ENCODE results near the gene PACRG. TPM values are rescaled to one million over a fixed set of nuclear protein-coding genes. Genes with fewer than 3 reads are reported as not detected.

The PACRG gene
- total and polyA plus RNA-seq, 2 donors from 2014 or later: 7.4 to 20.0 TPM

DNA sequence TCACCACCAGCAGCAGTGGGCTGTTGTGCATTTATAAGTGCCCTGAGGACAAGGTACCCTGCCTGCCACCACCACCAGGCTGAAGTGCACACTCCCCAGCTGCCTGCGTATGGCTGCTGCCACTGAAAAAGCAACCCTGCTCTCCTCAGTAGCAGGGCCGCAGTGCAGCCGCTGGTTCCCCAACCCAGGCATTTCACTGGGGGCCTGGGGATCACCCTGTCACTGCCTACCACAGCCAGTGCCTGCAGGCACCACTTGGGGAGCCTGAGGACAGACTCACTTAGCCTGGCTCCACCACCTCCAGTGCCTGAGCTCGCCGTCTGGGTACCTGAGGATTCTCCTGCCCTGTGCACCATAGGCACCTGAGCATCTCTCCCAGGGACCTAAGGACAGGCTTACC is 215.6 kb downstream of the PACRG start:
- FAIRE-seq: no peak
- Histone ChIP-seq H3K4me1 (ENCODE audit: control insufficient read depth in 2 of 3, insufficient read depth in 2 of 3, low read depth in 1 of 3, low read length in 3 of 3) (no peaks in the 10 kb centered on the region), H3K27me3 (ENCODE audit: control insufficient read depth, insufficient read depth, low read length) (no peaks in the 10 kb centered on the region), H3K9me3 (ENCODE audit: control insufficient read depth in 2 of 3, insufficient read depth in 1 of 3, low read length in 3 of 3) (no peaks in the 10 kb centered on the region), H3K9ac (ENCODE audit: low read length in 3 of 3) (no peak overlapping the region), H3K36me3 (ENCODE audit: control insufficient read depth in 2 of 3, insufficient read depth in 3 of 3, low read length in 3 of 3) (no peaks in the 10 kb centered on the region), H3K27ac (ENCODE audit: low read depth in 2 of 2, low read length in 2 of 2) (no peak overlapping the region), H3K4me3 (ENCODE audit: low read length in 3 of 3) (no peak overlapping the region)
- intact Hi-C loops (cut with DNase I): no loop called here
- DNase-seq: no peak
- TF ChIP-seq, protein P1, sequence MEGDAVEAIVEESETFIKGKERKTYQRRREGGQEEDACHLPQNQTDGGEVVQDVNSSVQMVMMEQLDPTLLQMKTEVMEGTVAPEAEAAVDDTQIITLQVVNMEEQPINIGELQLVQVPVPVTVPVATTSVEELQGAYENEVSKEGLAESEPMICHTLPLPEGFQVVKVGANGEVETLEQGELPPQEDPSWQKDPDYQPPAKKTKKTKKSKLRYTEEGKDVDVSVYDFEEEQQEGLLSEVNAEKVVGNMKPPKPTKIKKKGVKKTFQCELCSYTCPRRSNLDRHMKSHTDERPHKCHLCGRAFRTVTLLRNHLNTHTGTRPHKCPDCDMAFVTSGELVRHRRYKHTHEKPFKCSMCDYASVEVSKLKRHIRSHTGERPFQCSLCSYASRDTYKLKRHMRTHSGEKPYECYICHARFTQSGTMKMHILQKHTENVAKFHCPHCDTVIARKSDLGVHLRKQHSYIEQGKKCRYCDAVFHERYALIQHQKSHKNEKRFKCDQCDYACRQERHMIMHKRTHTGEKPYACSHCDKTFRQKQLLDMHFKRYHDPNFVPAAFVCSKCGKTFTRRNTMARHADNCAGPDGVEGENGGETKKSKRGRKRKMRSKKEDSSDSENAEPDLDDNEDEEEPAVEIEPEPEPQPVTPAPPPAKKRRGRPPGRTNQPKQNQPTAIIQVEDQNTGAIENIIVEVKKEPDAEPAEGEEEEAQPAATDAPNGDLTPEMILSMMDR (IDR thresholded peaks at IDR 0.05; ENCODE audit: borderline replicate concordance, extremely low read depth, insufficient read depth): no peak

DNA sequence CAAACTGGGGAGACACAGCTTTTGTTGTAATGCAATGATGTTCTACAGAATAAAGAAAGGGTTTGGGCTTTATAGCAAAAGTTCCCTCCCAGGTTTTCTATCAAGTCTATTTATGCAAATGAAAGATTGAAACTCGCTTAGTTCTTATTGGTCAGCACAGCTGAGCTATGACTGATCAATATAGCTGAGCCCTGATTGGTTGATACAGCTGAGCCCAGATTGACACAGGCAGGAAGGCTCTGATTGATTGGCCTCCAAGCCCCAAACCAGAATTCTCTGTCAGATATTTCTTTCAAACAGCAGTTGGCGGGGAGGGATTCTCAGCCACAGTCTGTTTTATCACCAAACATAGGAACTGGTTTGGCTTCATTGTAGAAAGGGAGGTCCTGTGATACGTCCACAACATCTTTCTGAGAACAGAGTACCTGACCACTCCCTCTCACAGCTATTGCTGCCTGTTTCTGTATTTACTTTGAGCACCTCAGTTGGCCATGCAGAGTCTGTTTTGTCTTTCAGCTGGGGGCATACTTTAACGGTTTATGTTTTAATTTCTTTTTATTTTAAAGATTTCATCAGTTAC is 223.5 kb downstream of the PACRG start:
- intact Hi-C loops (cut with DNase I): no loop called here
- Histone ChIP-seq H3K36me3 (ENCODE audit: control insufficient read depth in 2 of 3, insufficient read depth in 3 of 3, low read length in 3 of 3) (no peaks in the 10 kb centered on the region), H3K27me3 (ENCODE audit: control insufficient read depth, insufficient read depth, low read length) (no peaks in the 10 kb centered on the region), H3K4me3 (ENCODE audit: low read length in 3 of 3) (no peak overlapping the region), H3K9me3 (ENCODE audit: control insufficient read depth in 2 of 3, insufficient read depth in 1 of 3, low read length in 3 of 3) (no peaks in the 10 kb centered on the region), H3K27ac (ENCODE audit: low read depth in 2 of 2, low read length in 2 of 2) (no peak overlapping the region), H3K9ac (ENCODE audit: low read length in 3 of 3) (no peak overlapping the region), H3K4me1 (ENCODE audit: control insufficient read depth in 2 of 3, insufficient read depth in 2 of 3, low read depth in 1 of 3, low read length in 3 of 3) (no peaks in the 10 kb centered on the region)
- DNase-seq (no peak), FAIRE-seq (no peak)
- TF ChIP-seq, protein P1 (IDR thresholded peaks at IDR 0.05; ENCODE audit: borderline replicate concordance, extremely low read depth, insufficient read depth): no peak

DNA sequence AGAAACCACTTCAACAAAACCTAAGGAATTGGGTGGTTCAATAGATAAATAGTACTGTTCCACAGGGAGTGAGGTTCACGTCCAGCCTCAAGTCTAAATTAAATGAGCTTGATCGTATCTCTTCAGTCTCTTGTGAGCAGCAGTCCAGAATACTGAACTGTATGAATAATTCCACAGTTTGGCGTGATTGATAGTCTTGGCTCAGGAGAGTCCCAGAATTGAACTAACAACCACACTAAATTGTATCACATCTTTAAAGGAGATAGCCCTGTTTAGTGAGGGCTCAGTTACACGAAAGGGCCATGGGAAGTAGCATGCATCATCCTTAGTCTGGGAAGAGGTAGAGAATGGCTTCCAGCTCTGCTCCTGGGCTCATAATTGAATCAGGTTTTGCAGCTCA is 224.6 kb downstream of the PACRG start:
- intact Hi-C loops (cut with DNase I): no loop called here
- DNase-seq (no peak), FAIRE-seq (no peak)
- no peaks in the 10 kb centered on the region for H3K36me3 ChIP-seq (ENCODE audit: control insufficient read depth in 2 of 3, insufficient read depth in 3 of 3, low read length in 3 of 3)
- TF ChIP-seq, protein P1 (IDR thresholded peaks at IDR 0.05; ENCODE audit: borderline replicate concordance, extremely low read depth, insufficient read depth): no peak
- no peaks in the 10 kb centered on the region for H3K9me3 ChIP-seq (ENCODE audit: control insufficient read depth in 2 of 3, insufficient read depth in 1 of 3, low read length in 3 of 3)
- no peaks in the 10 kb centered on the region for H3K27me3 ChIP-seq (ENCODE audit: control insufficient read depth, insufficient read depth, low read length)
- H3K27ac ChIP-seq (ENCODE audit: low read depth in 2 of 2, low read length in 2 of 2): no peak overlapping the region
- H3K4me3 ChIP-seq (ENCODE audit: low read length in 3 of 3): no peak overlapping the region
- no peak overlapping the region for H3K9ac ChIP-seq (ENCODE audit: low read length in 3 of 3)
- no peaks in the 10 kb centered on the region for H3K4me1 ChIP-seq (ENCODE audit: control insufficient read depth in 2 of 3, insufficient read depth in 2 of 3, low read depth in 1 of 3, low read length in 3 of 3)

DNA sequence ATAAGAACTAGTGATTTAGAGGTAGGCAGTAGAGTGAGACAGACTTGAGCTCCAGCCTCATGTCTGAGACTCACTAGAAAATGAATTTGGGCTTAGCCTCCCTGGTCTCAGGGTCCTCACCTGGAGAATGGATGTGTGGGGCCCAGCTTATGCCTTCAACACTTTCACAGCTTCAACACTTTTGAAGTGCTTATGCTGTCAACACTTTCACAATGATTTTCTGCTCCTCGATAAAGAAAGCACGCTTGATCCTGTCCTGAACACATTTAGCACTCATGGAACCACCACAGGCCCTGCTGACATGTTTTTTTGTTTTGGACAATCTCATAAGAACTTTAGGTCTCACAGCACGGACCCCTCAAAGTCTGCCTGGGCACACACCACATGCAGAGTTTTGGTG is 229.3 kb downstream of the PACRG start:
- no peaks in the 10 kb centered on the region for H3K36me3 ChIP-seq (ENCODE audit: control insufficient read depth in 2 of 3, insufficient read depth in 3 of 3, low read length in 3 of 3)
- no peak for FAIRE-seq

More for the DNA sequence above, 229.3 kb downstream of the PACRG start:
- no peaks in the 10 kb centered on the region for H3K27me3 ChIP-seq (ENCODE audit: control insufficient read depth, insufficient read depth, low read length)
- no peak overlapping the region for H3K27ac ChIP-seq (ENCODE audit: low read depth in 2 of 2, low read length in 2 of 2)
- intact Hi-C loops (cut with DNase I): no loop called here
- TF ChIP-seq, protein P1 (IDR thresholded peaks at IDR 0.05; ENCODE audit: borderline replicate concordance, extremely low read depth, insufficient read depth): no peak
- no peaks in the 10 kb centered on the region for H3K9me3 ChIP-seq (ENCODE audit: control insufficient read depth in 2 of 3, insufficient read depth in 1 of 3, low read length in 3 of 3)
- H3K4me1 ChIP-seq (ENCODE audit: control insufficient read depth in 2 of 3, insufficient read depth in 2 of 3, low read depth in 1 of 3, low read length in 3 of 3): no peaks in the 10 kb centered on the region
- H3K4me3 ChIP-seq (ENCODE audit: low read length in 3 of 3): no peak overlapping the region
- H3K9ac ChIP-seq (ENCODE audit: low read length in 3 of 3): no peak overlapping the region
- DNase-seq: no peak

Data from kidney (tissue), 14 donors.